ENCODE measurements around the gene SLU7.
A peak's percentile ranks its signal among the peaks of the same experiment; 100 is the strongest.
"Not testable (repeated sequence)": the region's sequence is repeated elsewhere in the genome, so short reads cannot be mapped to it uniquely, and the experiment has no call there.

The SLU7 gene

GRCh38 chr5:160450164-160450932, 31.5 kb upstream of the SLU7 start:
- no peak for DNase-seq (ENCODE audit: low read depth)

- no peak for DNase-seq (ENCODE audit: low read depth)
Measured at GRCh38 chr5:160449458-160449857, 30.6 kb upstream of the SLU7 start.

DNA sequence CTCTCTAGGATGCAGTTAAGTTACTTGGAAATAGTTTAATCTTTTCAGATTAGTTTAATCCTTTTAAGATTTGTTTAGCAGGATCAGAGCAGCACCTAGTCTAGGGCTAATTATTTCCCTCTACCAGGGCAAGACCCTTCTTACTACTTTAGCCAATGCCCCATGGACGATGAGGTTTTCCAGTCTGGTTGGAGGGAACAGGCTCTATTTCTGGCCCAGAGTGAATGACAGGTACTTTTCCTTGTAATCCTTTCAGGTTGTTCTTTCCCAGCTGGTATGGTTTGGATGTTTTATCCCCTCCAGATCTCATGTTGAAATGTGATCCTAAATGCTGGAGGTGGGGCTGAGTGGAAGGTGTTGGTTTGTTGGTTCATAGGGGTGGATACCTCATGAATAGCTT, 30.0 kb upstream of the SLU7 start:
- DNase-seq (ENCODE audit: low read depth): no peak

DNA sequence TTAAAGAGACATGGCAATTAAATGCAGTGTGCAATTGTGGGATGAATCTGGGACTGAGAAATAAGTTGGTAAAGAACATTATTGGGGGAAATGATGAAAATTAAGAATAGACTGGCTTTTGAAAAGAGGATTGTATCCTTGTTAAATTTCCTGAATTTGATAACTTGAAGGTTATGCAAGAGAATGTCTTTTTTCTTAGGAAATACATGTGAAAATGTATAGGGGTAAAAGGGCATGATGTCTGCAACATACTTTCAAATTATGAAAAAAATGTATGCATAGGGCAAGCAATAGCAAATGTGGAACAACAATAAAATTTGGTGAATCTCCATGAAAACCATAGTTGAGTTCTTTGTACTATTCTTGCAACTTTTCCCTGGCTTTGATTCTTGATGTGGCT, 26.9 kb upstream of the SLU7 start:
- no peak for DNase-seq (ENCODE audit: low read depth)

GRCh38 chr5:160445132-160445531, 26.3 kb upstream of the SLU7 start:
- no peak for DNase-seq (ENCODE audit: low read depth)

- DNase-seq (ENCODE audit: low read depth): no peak
Measured at GRCh38 chr5:160444407-160444806, 25.5 kb upstream of the SLU7 start.

- DNase-seq (ENCODE audit: low read depth): no peak
Measured at GRCh38 chr5:160442824-160443431, 24.0 kb upstream of the SLU7 start.

- DNase-seq (ENCODE audit: low read depth): no peak
Measured at GRCh38 chr5:160441311-160441781, 22.5 kb upstream of the SLU7 start.

DNA sequence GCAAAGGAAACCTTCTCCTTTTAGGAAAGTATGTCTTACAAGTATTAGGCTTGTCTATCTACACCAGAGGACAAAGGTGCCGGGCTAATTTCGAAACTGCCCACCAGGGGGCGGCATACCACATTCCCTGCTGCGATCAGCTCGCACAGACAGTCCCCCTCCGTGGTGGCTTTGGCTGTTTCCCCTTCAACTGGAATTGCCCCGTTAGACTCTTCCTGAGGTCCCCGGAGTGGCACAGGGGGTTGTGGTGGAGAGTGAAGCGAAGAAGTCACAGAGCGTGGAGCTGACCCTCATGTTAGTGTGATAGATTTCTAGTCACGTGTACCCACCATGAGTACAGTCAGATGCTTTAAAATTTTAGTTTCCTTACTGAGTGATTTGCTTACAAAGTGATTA, 20.3 kb upstream of the SLU7 start:
- DNase-seq (ENCODE audit: low read depth): no peak

GRCh38 chr5:160438316-160439204, 19.7 kb upstream of the SLU7 start:
- DNase-seq (ENCODE audit: low read depth): no peak

GRCh38 chr5:160437271-160437670, 18.4 kb upstream of the SLU7 start:
- DNase-seq (ENCODE audit: low read depth): no peak

GRCh38 chr5:160436661-160437060, 17.8 kb upstream of the SLU7 start:
- not testable (repeated sequence) for DNase-seq (ENCODE audit: low read depth)

- no peak for DNase-seq (ENCODE audit: low read depth)
Measured at GRCh38 chr5:160436017-160436416, 17.1 kb upstream of the SLU7 start.

DNA sequence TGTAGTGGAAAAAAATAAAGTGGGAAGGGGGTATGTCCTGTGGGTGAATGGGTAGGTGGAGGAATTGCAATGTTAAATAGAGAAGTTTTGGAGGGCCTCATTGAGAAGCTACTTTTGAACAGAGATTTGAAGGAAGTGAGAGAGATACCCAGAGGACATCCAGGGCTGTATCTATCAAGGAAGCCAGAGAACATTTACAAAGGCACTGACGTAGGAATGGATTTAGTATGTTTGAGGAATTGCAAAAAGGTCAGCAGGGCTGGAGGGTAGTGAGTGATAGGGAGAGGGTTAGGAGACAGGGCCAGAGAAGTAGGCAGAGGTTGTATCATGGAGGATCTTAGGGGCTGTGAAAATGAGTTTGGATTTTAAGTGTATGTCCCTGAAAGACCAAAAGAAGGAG, 16.7 kb upstream of the SLU7 start:
- DNase-seq (ENCODE audit: low read depth): no peak

- DNase-seq (ENCODE audit: low read depth): no peak
Measured at GRCh38 chr5:160434022-160434531, 15.2 kb upstream of the SLU7 start.

DNA sequence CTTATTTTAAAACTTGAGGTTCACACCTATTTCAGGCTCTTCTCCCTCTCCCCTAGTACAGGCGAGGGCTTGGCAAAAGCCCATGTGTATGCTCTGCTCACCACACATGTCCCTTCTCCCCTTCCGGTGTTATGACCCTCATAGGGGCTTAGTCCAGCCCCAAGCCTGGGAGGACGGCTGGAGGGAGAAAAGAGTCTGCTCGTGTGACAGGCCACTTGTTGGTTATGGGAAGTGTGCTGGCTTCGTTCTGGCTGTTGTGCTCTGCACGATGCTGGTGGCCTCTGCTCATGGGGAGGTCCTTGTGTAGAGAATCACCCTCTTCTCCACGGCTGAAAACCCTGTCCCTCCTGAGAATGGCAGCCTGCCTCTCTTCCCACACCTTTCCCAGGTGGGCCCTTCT, 13.9 kb upstream of the SLU7 start:
- DNase-seq (ENCODE audit: low read depth): no peak

DNA sequence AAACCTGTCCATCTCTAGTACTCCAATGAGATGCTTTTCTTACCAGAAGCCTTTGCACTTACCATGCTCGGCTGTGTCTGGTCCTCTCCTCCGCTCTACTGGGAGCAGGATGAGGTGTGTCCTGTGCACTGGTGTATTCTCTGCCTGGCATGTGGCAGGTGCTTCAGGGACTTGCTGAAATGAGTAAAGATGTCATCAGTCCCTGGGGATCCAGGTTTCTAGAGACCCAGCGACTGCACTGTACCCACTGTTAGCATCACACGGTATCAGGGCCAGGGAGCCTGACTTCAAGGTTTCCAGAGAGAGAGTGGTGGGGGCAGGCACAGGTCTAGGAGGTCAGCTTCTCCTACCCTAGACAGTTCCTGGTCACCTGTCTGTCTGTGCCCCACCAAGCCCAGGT, 13.3 kb upstream of the SLU7 start:
- DNase-seq (ENCODE audit: low read depth): no peak

DNA sequence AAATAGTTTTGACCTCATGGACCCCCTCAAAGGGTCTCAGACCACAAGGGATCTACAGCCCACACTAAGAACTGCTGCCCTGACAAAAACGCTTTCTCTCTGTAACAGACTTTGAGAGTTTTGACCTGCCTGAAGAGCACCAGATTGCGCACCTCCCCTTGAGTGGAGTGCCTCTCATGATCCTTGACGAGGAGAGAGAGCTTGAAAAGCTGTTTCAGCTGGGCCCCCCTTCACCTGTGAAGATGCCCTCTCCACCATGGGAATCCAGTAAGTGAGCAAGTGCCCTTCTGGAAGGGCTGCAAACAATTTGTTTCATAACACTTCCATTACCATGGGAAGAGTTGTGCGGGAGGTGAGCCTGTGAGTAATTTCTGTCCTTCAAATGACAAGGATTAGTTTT, 8.7 kb upstream of the SLU7 start:
- no peak for DNase-seq (ENCODE audit: low read depth)

DNA sequence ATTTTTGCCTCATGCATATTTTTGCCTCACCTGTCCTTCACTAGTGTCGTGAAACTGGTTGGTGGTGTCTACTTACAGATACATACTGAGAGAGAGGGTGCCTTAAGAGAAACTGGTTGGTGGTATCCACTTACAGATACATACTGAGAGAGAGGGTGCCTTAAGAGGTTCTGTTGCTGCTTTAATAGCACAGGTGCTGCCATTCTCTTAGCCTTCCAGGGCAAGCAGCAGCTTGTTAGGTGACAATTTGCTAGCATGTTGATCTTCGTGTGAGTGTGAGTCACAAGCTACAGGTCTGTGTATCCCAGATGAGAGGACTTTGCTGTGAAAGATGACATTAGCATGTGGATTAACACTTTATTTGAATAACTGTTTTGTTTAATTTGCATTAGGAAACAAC, 4.2 kb upstream of the SLU7 start:
- DNase-seq (ENCODE audit: low read depth): no peak

DNA sequence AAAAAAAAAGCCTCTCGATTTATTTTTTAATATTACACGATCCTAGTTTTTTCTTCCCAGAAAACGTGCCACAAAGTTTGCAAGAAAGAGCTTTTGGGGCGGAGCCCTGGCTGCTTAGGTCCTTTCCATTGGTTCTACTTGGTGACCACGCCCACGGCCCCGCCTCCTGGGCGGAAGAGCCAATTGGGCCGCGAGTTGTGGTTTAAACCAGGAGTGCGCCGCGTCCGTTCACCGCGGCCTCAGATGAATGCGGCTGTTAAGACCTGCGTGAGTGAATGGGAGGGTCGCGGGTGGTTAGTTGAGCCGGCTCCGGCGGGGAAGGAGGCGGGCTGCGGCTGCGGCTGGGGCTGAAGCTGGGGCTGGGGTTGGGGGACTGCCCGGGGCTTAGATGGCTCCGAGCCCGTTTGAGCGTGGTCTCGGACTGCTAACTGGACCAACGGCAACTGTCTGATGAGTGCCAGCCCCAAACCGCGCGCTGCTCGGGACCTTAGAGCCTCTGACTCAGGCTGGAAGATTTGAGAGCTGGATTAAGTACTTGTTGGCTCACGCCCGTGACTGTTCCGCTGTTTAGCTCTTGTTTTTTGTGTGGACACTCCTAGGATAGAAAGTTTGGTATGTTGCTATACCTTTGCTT, 2.9 kb upstream of the SLU7 start, which contains the start of gene PTTG1:
Gene PTTG1 (plus strand): TSS at position 231 of the 634 bp plus-strand sequence. CDS start 458 bp downstream, outside the sequence.
- peak; percentile 85 for DNase-seq (ENCODE audit: low read depth)

- DNase-seq (ENCODE audit: low read depth): no peak
Measured at GRCh38 chr5:160420331-160420610, 1.4 kb upstream of the SLU7 start.

Data from non-pigmented ciliary epithelial cell (primary cell).